Body of pancreas (tissue), 4 donors: Measurements from ENCODE around the gene UQCRC2.

Source experiments
- POLR2A ChIP-seq, 3 donors: fragments of 450-650 bp; IDR thresholded peaks; one replicate each; pipeline ENCODE4 v1.6.1; 2016; ENCODE audit warnings: antibody characterized with exemption in 3 of 3, mild to moderate bottlenecking in 2 of 3
- TF ChIP-seq, protein P1 (sequence below), 7 experiments: fragments of 450-650 bp in 4 of 7; fragments of 200-600 bp in 3 of 7; sonication (generic) in 3 of 7; IDR thresholded peaks; one replicate each; pipeline ENCODE4 v1.5.1; 2016 to 2019; ENCODE audit warnings: antibody characterized with exemption in 7 of 7

DNA sequence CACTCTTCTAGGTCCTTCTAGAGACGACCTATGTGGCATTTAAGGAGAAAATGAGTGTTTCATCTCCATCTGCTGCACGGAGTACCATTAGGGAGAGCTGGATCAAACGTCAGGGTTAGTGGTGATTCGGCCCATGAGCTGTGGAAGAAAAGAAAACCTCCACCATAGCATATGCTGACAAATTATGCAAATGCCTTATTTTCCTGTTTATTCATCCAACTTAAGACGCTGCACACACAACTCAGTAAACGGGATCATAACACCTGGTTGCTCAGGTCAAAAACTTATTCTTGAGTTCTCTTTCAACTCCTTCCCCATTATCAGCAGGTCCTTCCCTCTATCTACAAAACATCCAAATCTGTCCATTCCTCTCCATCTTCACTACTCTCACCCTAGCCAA lies 53.5 kb downstream of the UQCRC2 start:
- TF ChIP-seq POLR2A (IDR thresholded peaks at IDR 0.05), result no peak
- TF ChIP-seq, protein P1, sequence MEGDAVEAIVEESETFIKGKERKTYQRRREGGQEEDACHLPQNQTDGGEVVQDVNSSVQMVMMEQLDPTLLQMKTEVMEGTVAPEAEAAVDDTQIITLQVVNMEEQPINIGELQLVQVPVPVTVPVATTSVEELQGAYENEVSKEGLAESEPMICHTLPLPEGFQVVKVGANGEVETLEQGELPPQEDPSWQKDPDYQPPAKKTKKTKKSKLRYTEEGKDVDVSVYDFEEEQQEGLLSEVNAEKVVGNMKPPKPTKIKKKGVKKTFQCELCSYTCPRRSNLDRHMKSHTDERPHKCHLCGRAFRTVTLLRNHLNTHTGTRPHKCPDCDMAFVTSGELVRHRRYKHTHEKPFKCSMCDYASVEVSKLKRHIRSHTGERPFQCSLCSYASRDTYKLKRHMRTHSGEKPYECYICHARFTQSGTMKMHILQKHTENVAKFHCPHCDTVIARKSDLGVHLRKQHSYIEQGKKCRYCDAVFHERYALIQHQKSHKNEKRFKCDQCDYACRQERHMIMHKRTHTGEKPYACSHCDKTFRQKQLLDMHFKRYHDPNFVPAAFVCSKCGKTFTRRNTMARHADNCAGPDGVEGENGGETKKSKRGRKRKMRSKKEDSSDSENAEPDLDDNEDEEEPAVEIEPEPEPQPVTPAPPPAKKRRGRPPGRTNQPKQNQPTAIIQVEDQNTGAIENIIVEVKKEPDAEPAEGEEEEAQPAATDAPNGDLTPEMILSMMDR (IDR thresholded peaks at IDR 0.05), result no peak
